HepG2 (cell line): Measurements from ENCODE around the gene E2F8. TPM values are rescaled to one million over a fixed set of nuclear protein-coding genes. Genes with fewer than 3 reads are reported as not detected.

ENCODE experiments used
- CEBPG ChIP-seq: IDR thresholded peaks from 2 replicates; pipeline ENCODE4 v1.6.1; 2016
- FOXA1 ChIP-seq, 2 experiments: fragments of 450-650 bp in 1 of 2; sonication (generic) in 1 of 2; formaldehyde crosslinking in 1 of 2; IDR thresholded peaks; 2 replicates each; pipeline versions ENCODE4 v1.4.0 to v1.6.1; 2016 to 2020; ENCODE audit warnings: missing genetic modification reagents in 1 of 2
- GABPB1 ChIP-seq: IDR thresholded peaks from 2 replicates; pipeline ENCODE4 v1.6.1; 2016; ENCODE audit warnings: mild to moderate bottlenecking, missing genetic modification reagents, moderate library complexity, missing compliant biosample characterization
- HDAC6 ChIP-seq: fragments of 200-600 bp; sonication (generic); IDR thresholded peaks from 2 replicates; pipeline ENCODE4 v1.7.0; 2017; ENCODE audit warnings: mild to moderate bottlenecking, antibody characterized with exemption, low read length, low read depth
- MED1 ChIP-seq: sonication (generic); formaldehyde crosslinking; IDR thresholded peaks from 2 replicates; pipeline ENCODE4 v1.4.0; 2020; ENCODE audit warnings: missing genetic modification reagents
- MXI1 ChIP-seq: IDR thresholded peaks from 3 replicates; pipeline ENCODE4 v1.6.1; 2012; ENCODE audit warnings: low read depth, low read length, inconsistent platforms, borderline replicate concordance
- NR1H2 ChIP-seq: sonication (generic); formaldehyde crosslinking; IDR thresholded peaks from 2 replicates; pipeline ENCODE4 v1.8.1; 2022; ENCODE audit warnings: low read depth, missing genetic modification reagents, borderline replicate concordance
- RFX3 ChIP-seq: IDR thresholded peaks from 2 replicates; pipeline ENCODE4 v1.6.1; 2016; ENCODE audit warnings: missing biosample characterization, missing genetic modification reagents
- SMC3 ChIP-seq: IDR thresholded peaks from 2 replicates; pipeline ENCODE4 v1.6.1; 2011; ENCODE audit warnings: low read length, improper control_type of control experiment
- SOX5 ChIP-seq: IDR thresholded peaks from 2 replicates; pipeline ENCODE4 v1.6.1; 2016; ENCODE audit warnings: borderline replicate concordance
- SP140L ChIP-seq: sonication (generic); formaldehyde crosslinking; IDR thresholded peaks from 2 replicates; pipeline ENCODE4 v1.4.0; 2020; ENCODE audit warnings: missing genetic modification reagents, borderline replicate concordance
- THYN1 ChIP-seq: sonication (generic); formaldehyde crosslinking; IDR thresholded peaks from 2 replicates; pipeline ENCODE4 v1.8.1; 2023; ENCODE audit warnings: low read depth, mild to moderate bottlenecking, moderate library complexity, missing genetic modification reagents, borderline replicate concordance
- ZBTB42 ChIP-seq: sonication (generic); formaldehyde crosslinking; IDR thresholded peaks from 2 replicates; pipeline ENCODE4 v1.5.0; 2020; ENCODE audit warnings: mild to moderate bottlenecking, missing genetic modification reagents
- ZNF441 ChIP-seq: sonication (generic); formaldehyde crosslinking; IDR thresholded peaks from 2 replicates; pipeline ENCODE4 v1.7.0; 2021; ENCODE audit warnings: missing genetic modification reagents, borderline replicate concordance
- ZNF557 ChIP-seq: sonication (generic); formaldehyde crosslinking; IDR thresholded peaks from 2 replicates; pipeline ENCODE4 v1.4.0; 2020; ENCODE audit warnings: missing genetic modification reagents
- ZNF674 ChIP-seq: sonication (generic); formaldehyde crosslinking; IDR thresholded peaks from 2 replicates; pipeline ENCODE4 v1.5.0; 2020; ENCODE audit warnings: low read depth, mild to moderate bottlenecking, missing genetic modification reagents
- ZNF772 ChIP-seq: sonication (generic); formaldehyde crosslinking; IDR thresholded peaks from 2 replicates; pipeline ENCODE4 v1.5.0; 2020; ENCODE audit warnings: mild to moderate bottlenecking, missing genetic modification reagents
- ZNF773 ChIP-seq: sonication (generic); formaldehyde crosslinking; IDR thresholded peaks from 2 replicates; pipeline ENCODE4 v1.4.0; 2020; ENCODE audit warnings: missing genetic modification reagents, borderline replicate concordance
- ZSCAN25 ChIP-seq: sonication (generic); formaldehyde crosslinking; IDR thresholded peaks from 2 replicates; pipeline ENCODE4 v1.8.0; 2022; ENCODE audit warnings: mild to moderate bottlenecking, missing genetic modification reagents
- polyA plus RNA-seq, 8 experiments: library from polyadenylated mRNA; depleted of rRNA in 3 of 8; stranded (reverse) in 7 of 8; unstranded in 1 of 8; fragments of >200 nt; fragmentation: Illumina TruSeq in 4 of 8; extraction: Trizol in 4 of 8; gene quantifications; 2 replicates each; pipeline versions ENCODE4 v1.2.1 to v1.2.3, GENCODE V29; 2011 to 2016; ENCODE audit warnings: low read depth in 4 of 8, missing spikeins in 1 of 8, mixed read lengths in 1 of 8; ENCODE audit not compliant: insufficient read depth in 1 of 8
- total RNA-seq, 5 experiments: library from RNA; depleted of rRNA; stranded (reverse); fragments of >200 nt; fragmentation: Illumina TruSeq; extraction: Trizol; gene quantifications; 2 replicates each; pipeline ENCODE4 v1.2.3, GENCODE V29; 2016; ENCODE audit warnings: low read depth in 1 of 5
- TF ChIP-seq, protein P1 (sequence below): sonication (generic); formaldehyde crosslinking; IDR thresholded peaks from 2 replicates; pipeline ENCODE4 v1.9.0; 2021; ENCODE audit warnings: mild to moderate bottlenecking, missing genetic modification reagents
- TF ChIP-seq, protein P2 (sequence below): IDR thresholded peaks from 2 replicates; pipeline ENCODE4 v1.6.1; 2016; ENCODE audit warnings: low read depth
- TF ChIP-seq, protein P3 (sequence below): sonication (generic); formaldehyde crosslinking; IDR thresholded peaks from 2 replicates; pipeline ENCODE4 v1.5.1; 2020; ENCODE audit warnings: mild to moderate bottlenecking, missing genetic modification reagents, moderate library complexity

E2F8 gene
- total and polyA plus RNA-seq, 2 of the 13 experiments (the other 11 are each of a cell fraction or from before 2014, with no cell fraction given): 3.3 to 8.9 TPM

DNA sequence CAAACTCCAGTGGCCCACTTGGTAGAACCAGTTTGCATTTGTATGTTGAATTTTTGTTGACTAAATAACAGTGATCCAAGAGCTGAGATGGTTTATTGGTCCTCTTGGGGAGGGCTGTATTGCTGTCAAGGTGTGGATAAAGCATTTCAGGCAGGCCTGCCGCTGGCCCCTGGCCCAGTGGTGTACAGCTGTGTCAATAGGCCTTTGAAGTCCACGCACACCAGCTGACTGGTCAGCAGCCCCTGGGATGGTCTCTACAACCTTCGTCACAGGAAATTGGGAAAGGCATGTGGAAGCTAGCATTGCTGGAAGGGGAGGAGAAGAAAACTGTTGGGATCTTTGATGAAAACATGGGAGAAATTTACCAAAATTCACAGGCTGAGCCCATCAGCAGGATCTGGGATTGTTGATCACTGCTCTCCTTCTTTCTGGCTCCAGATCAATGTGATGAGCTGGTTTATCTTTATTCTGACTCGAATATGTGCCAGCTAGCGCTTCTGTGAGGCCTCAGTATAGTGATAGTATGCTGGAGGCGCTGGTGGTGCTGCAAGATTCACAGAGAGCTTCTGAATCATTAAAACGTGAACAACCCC, 12.5 kb upstream of the E2F8 start (continued):
- TF ChIP-seq, protein P1, sequence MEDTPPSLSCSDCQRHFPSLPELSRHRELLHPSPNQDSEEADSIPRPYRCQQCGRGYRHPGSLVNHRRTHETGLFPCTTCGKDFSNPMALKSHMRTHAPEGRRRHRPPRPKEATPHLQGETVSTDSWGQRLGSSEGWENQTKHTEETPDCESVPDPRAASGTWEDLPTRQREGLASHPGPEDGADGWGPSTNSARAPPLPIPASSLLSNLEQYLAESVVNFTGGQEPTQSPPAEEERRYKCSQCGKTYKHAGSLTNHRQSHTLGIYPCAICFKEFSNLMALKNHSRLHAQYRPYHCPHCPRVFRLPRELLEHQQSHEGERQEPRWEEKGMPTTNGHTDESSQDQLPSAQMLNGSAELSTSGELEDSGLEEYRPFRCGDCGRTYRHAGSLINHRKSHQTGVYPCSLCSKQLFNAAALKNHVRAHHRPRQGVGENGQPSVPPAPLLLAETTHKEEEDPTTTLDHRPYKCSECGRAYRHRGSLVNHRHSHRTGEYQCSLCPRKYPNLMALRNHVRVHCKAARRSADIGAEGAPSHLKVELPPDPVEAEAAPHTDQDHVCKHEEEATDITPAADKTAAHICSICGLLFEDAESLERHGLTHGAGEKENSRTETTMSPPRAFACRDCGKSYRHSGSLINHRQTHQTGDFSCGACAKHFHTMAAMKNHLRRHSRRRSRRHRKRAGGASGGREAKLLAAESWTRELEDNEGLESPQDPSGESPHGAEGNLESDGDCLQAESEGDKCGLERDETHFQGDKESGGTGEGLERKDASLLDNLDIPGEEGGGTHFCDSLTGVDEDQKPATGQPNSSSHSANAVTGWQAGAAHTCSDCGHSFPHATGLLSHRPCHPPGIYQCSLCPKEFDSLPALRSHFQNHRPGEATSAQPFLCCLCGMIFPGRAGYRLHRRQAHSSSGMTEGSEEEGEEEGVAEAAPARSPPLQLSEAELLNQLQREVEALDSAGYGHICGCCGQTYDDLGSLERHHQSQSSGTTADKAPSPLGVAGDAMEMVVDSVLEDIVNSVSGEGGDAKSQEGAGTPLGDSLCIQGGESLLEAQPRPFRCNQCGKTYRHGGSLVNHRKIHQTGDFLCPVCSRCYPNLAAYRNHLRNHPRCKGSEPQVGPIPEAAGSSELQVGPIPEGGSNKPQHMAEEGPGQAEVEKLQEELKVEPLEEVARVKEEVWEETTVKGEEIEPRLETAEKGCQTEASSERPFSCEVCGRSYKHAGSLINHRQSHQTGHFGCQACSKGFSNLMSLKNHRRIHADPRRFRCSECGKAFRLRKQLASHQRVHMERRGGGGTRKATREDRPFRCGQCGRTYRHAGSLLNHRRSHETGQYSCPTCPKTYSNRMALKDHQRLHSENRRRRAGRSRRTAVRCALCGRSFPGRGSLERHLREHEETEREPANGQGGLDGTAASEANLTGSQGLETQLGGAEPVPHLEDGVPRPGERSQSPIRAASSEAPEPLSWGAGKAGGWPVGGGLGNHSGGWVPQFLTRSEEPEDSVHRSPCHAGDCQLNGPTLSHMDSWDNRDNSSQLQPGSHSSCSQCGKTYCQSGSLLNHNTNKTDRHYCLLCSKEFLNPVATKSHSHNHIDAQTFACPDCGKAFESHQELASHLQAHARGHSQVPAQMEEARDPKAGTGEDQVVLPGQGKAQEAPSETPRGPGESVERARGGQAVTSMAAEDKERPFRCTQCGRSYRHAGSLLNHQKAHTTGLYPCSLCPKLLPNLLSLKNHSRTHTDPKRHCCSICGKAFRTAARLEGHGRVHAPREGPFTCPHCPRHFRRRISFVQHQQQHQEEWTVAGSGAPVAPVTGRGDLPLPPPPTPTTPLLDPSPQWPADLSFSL (CRISPR knock-in tag): no peak
- TF ChIP-seq ZBTB42 (no peak), ZNF441 (no peak), ZNF557 (CRISPR knock-in tag) (no peak), THYN1 (CRISPR knock-in tag) (no peak), ZSCAN25 (CRISPR knock-in tag) (no peak), SP140L (no peak), SMC3 (no peak), RFX3 (CRISPR knock-in tag) (no peak), NR1H2 (CRISPR knock-in tag) (no peak), HDAC6 (no peak), ZNF772 (CRISPR knock-in tag) (no peak), SOX5 (peak; percentile 16; the same call in 1 of the 2 replicates), FOXA1 (IDR thresholded peaks at IDR 0.05) (no peak), FOXA1 (CRISPR knock-in tag; IDR thresholded peaks at IDR 0.05) (peak; percentile 70), MED1 (CRISPR knock-in tag) (no peak), GABPB1 (CRISPR knock-in tag) (peak; percentile 54), MXI1 (no peak), ZNF674 (CRISPR knock-in tag) (no peak), CEBPG (no peak), ZNF773 (no peak)
- TF ChIP-seq, protein P2, sequence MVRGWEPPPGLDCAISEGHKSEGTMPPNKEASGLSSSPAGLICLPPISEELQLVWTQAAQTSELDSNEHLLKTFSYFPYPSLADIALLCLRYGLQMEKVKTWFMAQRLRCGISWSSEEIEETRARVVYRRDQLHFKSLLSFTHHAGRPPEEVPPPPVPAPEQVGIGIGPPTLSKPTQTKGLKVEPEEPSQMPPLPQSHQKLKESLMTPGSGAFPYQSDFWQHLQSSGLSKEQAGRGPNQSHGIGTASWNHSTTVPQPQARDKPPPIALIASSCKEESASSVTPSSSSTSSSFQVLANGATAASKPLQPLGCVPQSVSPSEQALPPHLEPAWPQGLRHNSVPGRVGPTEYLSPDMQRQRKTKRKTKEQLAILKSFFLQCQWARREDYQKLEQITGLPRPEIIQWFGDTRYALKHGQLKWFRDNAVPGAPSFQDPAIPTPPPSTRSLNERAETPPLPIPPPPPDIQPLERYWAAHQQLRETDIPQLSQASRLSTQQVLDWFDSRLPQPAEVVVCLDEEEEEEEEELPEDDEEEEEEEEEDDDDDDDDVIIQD (CRISPR knock-in tag): 0 out of 2 replicates have a peak, but pooled peaks have one; percentile 27
- TF ChIP-seq, protein P3, sequence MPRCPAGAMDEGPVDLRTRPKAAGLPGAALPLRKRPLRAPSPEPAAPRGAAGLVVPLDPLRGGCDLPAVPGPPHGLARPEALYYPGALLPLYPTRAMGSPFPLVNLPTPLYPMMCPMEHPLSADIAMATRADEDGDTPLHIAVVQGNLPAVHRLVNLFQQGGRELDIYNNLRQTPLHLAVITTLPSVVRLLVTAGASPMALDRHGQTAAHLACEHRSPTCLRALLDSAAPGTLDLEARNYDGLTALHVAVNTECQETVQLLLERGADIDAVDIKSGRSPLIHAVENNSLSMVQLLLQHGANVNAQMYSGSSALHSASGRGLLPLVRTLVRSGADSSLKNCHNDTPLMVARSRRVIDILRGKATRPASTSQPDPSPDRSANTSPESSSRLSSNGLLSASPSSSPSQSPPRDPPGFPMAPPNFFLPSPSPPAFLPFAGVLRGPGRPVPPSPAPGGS (CRISPR knock-in tag): no peak
